NOMO-1 treated with DMSO at 0.1 percent for 48 hours (cell line): ENCODE data around the gene CYGB.
"Not testable (repeated sequence)": the region's sequence is repeated elsewhere in the genome, so short reads cannot be mapped to it uniquely, and the experiment has no call there.

Experiments used
- DNase-seq: peaks from one replicate; lab custom pipeline; 2025; ENCODE audit not compliant: unreplicated experiment; lab: John Stamatoyannopoulos, UW

Gene CYGB

DNA sequence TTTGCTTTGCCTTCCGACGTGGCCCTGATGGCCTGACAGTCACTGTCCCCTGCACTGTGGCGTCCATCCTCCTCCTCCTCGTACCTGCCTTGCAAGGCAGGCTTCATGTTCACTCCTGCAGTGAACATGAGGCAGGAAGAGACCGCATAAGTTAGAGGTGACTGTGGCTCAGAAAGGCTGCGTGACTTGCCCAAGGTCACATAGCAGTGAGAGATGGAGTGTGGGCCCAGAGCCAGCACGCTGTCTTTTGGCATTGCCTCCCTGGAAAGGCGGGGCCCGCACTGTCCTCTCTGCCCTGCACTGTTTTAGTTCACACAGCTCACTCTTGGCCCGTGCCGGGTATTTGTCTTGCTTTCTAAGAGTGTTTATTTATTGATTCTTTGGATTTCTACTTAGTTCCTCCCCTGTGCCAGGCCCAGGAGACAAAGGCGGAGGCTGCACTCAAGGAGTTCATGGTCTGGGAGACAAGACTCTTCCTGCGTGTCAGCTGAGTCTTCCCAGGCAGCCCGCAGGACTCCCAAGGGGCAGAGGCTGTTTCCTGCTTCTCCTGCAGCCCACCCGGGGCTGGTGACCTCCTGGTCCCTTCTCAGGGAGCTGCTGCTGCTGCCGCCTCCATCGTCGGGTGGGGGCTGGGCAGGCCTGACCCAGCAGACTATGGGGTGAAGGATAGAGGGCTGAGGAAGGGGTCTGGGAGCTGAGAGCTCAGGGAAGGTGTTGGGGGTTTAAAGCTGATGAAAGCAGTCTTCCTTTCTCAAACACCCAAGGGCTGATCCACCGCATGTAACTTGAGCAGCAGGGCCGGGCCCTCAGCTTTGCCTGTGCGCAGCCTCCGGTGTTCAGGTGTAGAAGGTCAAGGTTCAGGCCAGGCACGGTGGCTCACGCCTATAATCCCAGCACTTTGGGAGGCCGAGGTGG lies 12.7 kb downstream of the CYGB start:
- DNase-seq: no peak

DNA sequence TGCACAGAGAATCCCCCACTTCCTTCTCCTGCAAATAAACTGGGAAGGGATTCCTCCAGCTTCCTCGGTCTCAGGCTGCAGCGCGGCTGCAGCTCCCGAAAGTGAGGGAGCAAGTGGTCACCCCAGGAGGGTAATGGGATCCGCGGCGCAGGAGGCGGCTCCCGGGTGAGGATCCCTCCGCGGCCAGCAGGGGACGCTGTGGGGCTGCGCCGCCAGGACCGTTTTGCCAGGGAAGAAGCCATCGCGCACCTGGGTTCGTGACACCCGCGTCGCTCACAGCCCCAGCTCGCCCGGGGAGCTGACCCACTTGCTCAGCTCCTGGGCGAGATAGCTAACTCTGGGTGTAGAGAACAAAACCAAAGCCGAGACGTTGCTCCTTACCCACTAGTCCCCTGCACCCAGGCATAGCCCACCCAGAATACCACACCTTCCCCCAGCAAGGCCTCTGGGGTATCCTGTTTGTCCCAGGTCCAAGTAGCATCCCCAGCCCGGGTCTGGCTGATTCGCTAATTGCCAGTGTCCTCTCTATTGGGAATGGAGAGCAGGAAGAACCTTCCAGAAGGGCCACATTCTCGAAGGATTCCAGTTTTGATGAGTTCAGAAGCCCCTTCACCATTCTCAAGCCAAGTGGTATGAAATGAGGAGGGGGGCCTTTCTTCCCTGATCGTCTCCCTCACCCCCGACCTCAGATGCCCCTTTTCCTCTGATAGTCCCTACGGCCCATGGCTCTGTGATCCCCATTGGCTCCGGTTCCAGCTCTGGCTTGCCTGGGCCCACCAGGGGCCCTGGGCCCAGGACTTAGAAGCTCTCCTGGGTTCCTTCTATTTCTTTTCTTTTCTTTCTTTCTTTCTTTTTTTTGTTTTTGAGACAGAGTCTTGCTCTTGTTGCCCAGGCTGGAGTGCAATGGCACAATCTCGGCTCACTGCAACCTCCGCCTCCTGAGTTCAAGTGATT lies 14.1 kb downstream of the CYGB start:
- DNase-seq: peak; percentile 40

GRCh38 chr17:76521683-76522082 lies 15.8 kb downstream of the CYGB start:
- DNase-seq: not testable (repeated sequence)

DNA sequence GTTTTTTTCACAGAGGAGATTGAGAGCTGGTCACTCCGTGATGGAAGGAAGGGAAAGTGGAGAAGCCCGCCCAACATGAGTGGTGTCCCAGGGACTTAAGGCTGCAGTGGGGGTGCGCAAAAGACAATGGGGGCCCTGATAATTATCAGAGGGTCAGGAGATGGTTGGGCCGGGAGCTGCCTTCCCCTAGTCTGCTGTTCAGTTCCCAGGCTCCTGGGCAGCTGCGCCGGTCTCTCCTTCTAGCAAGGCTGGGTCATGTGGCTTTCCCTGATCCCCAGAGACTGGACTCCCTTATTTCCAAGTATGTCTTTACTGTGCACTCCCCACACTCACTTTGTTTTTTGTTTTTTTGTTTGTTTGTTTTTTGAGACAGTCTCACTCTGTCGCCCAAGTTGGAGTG lies 16.2 kb downstream of the CYGB start:
- DNase-seq: no peak

GRCh38 chr17:76519048-76519966 lies 18.2 kb downstream of the CYGB start:
- no peak for DNase-seq

DNA sequence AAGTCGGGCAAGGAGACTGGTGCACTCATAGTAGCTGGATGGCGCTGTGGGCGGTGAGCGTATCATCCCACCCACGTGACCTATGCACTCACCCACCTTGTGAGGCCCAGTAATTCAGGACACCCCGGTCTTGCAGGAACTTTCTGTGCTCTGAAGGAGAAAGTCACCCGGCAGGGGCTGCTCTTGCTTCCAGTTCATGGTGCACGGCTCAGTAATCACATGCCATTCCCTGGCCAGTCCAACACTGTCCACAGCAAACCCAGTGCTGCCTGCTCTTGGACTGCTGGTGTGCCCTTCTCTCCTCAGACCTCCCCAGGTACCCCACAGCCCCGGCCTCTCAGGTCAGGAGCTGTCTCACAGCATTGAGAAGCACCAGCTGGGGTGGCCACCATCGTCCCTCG lies 19.9 kb downstream of the CYGB start:
- no peak for DNase-seq

- peak; percentile 37 for DNase-seq
Measured at GRCh38 chr17:76515274-76515949, 22.1 kb downstream of the CYGB start.

GRCh38 chr17:76514355-76514754 lies 23.2 kb downstream of the CYGB start:
- not testable (repeated sequence) for DNase-seq

GRCh38 chr17:76513306-76513692 lies 24.2 kb downstream of the CYGB start:
- DNase-seq: no peak

GRCh38 chr17:76512366-76513305 lies 24.9 kb downstream of the CYGB start:
- no peak for DNase-seq

- peak; percentile 40 for DNase-seq
Measured at GRCh38 chr17:76511668-76512365, 25.7 kb downstream of the CYGB start.

DNA sequence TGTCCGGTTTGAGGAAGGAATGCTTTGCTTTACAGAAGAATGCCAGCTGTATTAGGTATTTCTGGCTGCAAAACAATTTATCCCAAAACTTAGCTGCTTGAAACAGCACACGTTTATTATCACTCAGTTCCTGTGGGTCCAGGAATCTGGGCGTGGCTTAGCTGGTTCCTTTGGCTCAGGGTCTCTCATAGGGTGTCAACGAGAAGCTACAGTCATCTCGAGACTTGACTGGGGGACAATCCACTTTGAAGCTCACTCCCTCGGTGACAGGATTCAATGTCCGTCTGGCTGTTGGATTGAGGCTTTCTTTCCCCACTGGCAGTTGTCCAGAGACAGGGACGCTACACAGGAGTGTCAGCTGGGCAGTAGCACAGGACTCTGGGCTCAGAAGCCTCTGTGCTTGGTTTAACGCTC lies 26.7 kb downstream of the CYGB start:
- DNase-seq: no peak

DNA sequence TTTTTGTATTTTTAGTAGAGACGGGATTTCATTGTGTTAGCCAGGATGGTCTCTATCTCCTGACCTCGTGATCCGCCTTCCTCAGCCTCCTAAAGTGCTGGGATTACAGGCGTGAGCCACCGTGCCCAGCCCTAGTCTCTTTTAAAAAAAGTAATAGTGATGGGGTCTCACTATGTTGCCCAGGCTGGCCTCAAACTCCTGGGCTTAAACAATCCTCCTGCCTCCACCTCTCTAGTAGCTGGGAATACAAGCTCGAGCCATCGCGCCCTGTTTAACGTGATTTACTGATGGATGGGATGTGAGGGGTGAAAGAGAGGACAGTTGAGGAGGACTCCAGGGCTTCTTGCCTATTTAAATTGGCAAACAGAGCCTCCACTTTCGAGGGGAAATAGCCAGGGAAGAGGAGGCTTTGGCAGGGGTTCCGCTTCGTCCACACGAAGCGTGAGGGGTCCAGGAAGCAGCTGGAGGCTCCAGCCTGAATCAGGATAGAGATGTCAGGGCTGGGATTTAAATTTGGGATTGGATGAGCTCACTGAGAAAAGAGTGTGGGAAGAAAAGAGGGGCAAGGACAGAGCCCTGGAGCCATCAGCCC lies 28.9 kb downstream of the CYGB start:
- not testable (repeated sequence) for DNase-seq

DNA sequence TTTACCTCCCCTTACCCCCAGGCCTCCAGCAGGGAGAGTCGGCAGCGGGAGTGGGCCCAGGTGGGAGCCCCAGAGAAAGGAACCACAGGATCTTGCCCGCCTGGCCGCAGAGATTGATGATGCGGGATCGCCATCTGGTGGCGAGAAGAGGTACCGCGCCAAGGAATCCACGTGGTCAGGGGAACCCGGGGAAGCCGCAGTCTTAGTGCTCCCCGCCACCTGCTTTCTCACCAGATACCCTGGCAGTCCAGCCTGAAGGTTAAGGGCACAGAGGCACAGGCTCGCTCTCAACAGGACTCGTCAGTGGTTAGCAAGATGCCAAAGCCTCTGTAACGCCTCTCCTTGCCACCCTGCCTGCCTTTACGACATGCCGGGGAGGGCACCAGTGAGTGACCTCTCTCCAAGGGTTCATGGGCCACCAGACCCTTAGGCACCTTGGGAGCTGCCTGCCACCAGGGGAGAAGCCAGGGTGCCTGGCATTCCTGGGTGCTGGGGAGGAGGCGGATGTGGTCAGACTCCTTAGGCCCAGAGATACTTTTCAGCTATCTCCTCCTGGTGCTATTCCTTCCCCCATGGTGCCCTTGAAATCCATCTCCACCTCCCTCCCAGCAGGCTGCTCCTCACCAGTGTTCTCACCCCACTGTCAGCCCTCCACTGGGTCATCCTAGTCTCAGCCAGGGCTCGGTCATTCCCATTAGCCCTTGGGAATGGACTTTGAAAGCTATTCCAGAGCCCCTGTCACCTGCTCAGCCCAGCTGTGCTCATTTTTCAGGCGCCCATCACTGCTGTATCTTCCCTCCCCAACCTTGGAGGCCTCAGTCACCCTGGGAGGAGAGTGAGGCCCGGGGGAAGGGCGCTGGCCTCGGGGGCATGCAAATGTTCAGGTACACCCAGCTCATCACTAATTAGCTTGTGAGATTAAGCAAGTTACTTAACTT lies 30.8 kb downstream of the CYGB start:
- peak; percentile 58 for DNase-seq

DNA sequence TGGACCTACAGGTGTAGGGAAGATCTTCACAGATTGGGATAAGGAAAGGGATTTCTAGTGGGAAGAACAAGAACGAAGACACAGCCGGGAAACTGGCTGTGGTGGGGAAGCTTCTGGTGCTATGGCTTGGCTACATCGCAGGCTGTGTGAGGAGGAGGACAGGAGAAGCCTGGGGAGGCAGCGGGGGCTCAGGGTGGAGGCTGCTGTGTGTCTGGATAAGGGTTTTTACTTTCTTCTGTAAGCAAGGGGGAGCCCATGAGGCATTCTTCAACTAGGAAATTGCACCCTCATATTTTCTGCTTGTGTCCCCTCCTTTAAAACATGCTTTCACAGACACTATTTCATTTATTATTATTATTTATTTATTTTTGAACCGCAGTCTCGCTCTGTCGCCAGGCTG lies 33.4 kb downstream of the CYGB start:
- DNase-seq: no peak

DNA sequence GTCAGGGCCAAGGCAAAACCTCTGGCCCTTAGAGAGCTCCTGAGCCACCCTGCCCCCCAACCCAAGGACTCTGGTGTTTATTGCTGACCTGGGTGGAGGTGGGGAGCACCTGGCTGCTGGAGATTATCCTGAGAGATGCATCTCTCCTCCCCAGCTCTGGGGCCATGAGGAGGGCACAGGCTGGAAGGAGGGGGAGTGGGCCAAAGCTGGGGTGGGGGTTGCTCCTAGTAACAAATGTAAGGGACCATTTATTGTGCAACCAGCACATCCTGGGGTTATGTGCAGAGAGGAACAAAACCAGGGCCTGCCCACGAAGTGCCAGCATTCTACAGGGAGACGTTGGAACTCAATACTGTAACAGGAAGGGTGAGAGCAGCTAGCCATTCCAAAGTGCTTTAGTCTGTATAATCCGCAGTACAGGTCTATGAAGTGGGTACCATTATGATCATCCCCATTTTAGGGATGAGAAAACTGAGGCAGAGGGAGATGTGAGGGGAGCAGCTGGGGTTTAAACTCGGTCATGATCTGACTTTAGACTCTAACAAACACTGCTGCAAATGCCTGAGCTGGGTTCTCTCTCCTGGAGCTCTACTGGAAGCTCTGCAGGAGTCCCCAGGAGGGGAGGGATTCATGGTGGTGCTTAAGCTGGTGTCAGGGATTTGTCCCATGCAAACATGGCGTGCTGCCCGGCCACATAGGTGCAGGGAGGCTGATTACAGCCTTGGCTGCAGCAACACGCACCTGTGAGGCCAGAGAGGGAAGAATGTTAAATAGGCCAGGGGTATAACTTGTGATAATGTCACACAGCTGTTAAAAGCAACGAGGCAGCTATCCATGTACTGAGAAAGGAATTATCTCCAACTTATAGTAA lies 34.9 kb downstream of the CYGB start:
- DNase-seq: no peak
